ENCODE data around the gene EXO5. TPM values are rescaled to one million over a fixed set of nuclear protein-coding genes. Genes with fewer than 3 reads are reported as not detected.

Gene EXO5, protein sequence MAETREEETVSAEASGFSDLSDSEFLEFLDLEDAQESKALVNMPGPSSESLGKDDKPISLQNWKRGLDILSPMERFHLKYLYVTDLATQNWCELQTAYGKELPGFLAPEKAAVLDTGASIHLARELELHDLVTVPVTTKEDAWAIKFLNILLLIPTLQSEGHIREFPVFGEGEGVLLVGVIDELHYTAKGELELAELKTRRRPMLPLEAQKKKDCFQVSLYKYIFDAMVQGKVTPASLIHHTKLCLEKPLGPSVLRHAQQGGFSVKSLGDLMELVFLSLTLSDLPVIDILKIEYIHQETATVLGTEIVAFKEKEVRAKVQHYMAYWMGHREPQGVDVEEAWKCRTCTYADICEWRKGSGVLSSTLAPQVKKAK
- 16.3 and 17.6 TPM in 2 replicates for total RNA-seq

DNA sequence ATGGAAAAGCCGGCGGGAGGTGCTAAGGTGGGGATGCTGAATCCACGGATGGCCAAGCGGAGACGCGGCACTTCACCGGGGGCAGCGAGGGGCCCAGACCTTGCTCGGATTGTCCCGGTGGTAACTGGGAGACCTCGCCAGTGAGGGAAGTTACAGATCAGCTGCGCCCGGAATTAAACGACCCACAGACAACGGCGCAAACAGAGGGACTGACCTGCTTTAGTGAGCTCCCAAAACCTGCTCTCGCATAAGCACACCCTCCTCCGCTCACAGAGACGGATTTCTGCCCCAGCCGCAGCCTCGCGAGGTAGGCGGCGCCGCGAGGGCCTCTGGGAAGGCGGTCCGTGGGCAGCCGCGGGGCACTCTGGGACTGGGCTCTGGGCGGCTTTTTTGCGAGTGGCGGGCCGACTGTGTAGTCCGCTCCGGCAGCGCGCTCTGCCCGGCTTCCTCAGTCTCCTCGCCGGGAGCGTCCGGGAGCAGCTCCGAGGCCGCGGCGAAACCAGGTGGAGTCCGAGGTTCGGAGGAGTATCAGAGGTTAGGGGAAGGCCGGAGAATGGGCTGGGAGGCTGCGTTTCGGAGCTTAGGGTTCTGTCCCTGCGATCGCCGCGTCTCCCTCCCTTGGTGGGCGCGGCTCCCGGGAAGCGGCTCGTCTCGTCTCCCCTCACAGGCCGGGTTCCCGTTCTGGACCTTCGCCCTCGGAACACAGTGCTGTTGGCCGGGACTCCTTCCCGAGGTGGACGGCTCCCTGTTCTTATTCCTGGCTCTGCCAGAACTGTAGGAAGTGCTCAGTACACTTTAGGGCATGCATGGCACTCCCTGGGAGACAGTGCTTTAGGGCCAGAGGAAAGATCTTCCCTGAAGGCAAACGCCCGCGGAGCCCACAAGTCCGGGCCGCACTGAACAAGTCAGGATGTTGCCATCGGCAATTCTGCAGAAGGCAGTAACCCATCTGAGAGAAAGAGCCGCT is at the start of gene EXO5:
Gene EXO5, plus strand, starts transcription at position 393 of the 967 bp plus-strand sequence. CDS start 5,778 bp downstream, outside the sequence.

DNA sequence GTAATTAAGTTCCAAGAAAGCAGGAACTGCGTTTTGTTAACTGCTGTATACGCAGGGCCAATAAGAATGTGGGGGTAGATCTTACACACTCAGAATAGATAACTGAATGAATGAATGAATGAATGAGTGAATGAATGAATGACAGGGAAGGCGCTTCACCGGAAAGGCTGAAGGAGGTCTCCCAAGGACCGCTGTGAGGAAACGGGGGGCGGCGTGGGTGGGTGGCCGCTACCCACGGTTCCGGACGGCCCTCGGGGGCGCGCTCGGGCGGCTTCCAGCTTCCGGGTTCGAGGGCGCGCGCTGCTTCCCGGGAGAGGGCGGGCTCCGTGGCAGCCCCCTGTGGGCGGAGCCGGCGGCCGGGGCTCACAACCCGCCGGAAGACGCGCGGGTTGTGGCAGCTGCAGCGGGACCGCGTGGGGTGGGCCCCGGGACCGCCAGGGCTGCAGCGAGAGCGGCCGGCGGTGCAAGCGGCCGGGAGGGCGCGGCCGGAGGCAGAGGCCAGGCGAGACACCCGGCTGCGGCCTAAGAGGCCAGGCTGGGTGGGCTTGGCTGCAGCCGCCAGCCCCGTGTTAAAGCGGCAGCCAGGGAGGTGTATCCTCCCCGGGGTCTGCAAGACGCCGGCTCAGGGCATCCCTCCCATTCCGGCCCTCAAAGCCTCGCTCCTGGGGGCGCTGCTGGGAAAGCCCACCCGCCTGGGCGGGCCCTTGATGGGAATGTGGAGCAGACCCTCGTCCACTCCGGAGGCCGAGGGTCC is 31.5 kb upstream of the EXO5 start, which contains the start of gene ZFP69:
Gene ZFP69, plus strand, starts transcription at position 367 of the 754 bp plus-strand sequence. CDS start 2,072 bp downstream, outside the sequence.

DNA sequence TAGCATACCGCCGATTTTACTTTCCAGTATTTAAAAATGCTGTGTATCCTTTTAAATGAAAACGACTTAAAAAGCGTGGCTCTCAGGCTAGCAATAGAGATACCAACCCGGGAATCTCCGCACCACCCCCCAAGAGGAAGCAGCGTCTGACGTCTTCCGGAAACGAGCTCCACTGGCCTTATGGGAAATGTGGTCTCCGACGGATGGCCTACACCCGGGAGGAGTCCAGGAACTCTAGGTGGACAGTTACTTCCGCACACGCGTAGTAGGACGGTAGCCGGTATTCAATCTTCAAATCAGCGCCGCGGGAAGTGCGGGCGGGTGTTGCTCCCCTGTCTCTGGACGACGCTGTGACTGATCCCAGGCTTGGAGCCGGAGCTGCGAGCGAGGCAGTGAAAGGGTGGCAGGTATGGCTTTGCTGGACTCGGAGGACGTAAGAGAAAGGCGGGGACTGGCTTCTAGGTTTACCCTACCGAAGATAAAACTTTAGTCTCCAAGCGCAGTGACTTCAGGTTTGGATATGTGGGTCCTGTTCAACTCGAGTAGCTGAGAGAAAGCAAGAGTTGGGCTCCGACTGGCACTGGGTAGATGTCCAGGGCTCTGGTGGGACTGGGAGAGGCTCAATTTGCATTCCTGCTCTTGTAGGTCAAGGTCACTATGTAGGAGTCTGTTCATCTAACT is 23.0 kb downstream of the EXO5 start, which contains the start of gene ZNF684:
Gene ZNF684, plus strand, starts transcription at position 257 of the 681 bp plus-strand sequence. CDS start 1,530 bp downstream, outside the sequence.

Other genes starting within 250 kb of the EXO5 start
- gene COL9A2, start 191.5 kb upstream of the EXO5 start, total RNA-seq: 0.10 TPM in 1 of 2 replicates, not detected in the other
- gene SMAP2, start 135.0 kb upstream of the EXO5 start, total RNA-seq: 9.5 and 11.2 TPM in 2 replicates
- gene ZFP69B, start 58.3 kb upstream of the EXO5 start, total RNA-seq: 3.9 and 4.7 TPM in 2 replicates
- 2.1 and 2.4 TPM in 2 replicates for gene ZFP69, start 31.5 kb upstream of the EXO5 start, total RNA-seq
- 2.6 and 3.8 TPM in 2 replicates for gene ZNF684, start 22.9 kb downstream of the EXO5 start, total RNA-seq
- gene RIMS3, start 156.9 kb downstream of the EXO5 start, total RNA-seq: 0.10 and 0.20 TPM in 2 replicates
- 33.9 and 36.6 TPM in 2 replicates for gene NFYC, start 182.9 kb downstream of the EXO5 start, total RNA-seq